GM10847 (cell line): ENCODE data around the gene GIT2.

Source experiments
- POLR2A ChIP-seq: IDR thresholded peaks from 2 replicates; pipeline ENCODE4 v1.6.1; 2011; ENCODE audit not compliant: insufficient read length; ENCODE audit errors: extremely low read depth

Gene GIT2

DNA sequence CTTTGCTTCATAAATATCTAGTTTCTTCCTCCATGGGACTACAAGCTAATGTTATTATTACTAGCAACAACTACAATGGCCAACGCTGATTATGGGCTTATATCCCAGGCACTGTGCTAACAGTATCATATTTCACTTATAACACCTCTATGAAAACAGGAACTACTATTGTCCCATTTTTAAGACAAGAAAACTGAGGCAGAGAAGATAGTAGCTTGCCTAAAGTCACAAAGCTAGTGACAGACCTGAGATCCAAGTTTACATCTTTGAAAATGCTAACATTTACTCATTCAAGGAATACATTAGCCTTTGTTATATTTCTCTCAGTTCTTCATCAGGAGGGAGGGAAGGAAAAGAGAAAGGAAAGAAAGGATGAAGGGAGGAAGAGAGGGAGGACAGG, 32.8 kb downstream of the GIT2 start:
- no peak for TF ChIP-seq POLR2A

DNA sequence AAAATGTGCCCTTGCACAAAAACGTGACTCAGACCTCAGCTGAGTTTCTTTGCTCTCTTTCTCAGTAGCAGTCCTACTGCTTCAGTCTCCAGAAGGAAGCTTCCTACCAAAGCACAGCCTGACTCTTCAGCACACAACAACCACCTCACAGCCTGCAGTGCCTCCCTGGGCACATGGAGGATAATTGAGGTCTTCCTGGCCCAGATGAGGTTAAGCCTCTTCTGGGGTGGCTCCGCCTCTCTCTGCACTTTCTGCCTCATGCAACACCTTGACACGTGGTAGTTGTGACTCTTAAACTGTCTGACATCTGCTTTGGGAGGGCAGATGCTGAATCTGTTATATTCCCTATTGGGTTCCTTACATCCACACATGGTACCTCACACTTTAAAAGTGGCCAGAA, 33.8 kb downstream of the GIT2 start:
- TF ChIP-seq POLR2A = no peak

DNA sequence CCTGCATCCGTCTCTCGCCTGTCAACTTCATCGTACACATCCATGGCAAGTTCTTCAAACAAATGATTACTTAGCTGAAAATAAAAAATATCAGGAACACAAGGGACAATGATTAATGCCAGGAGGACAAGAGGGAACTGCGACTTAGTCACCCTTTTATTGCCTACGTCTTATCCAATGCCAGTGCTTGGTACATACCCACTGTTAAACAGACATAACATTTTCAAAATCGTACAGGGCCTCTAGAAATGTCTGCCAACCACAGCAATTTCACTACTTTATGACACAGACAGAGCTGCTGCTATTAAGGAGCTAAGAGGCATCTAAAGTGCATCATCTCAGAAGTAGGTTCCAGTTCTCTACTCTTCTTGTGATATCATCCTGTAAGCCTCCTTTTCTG, 34.6 kb downstream of the GIT2 start:
- no peak for TF ChIP-seq POLR2A

DNA sequence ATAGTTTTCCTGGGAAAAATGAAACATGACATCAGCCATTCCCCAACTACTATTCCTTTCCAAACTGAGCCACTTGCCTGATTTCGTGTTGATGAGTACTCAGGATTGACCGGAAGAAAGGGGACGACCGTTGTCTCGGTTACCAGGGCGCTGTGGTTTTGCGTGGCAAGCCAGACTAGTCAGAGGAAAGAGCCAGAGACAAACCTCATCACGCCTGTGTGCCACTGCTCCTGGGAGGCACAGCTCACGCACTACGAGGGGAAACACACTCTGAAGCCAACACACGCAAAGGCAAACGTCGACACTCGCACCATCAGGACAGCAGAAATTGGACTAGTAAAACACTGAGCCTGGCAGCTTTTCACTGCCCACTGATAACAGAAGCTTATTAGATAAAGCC, 35.0 kb downstream of the GIT2 start:
- TF ChIP-seq POLR2A = no peak

DNA sequence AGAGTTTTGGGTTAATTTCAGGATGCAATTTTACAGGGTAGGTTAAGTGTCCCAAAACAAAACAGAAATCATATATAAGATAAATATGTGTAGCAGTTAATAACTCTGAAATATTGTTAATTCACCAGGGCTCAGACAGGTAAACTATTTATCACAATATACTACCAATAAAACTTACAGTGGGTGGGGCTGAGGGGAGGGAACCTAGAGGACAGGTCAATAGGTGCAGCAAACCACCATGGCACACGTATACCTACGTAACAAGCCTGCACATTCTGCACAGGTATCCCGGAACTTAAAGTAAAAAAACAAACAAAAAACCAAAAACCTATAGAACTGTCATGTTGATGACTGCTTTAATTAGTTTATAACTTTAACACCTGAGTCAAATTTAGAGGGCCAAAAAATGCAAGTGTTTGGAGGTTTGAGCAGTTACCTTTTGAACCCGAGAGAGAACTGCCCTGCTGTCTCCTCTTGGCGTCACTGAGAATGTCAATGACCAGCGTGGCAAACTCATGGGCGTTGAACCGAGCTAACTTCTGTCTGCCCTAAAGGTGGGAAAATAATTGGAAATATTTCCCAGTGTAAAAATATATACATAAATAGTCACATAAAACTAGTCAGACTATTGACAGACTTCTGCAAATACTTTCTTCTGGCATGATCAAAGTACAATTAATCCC, 36.6 kb downstream of the GIT2 start:
- TF ChIP-seq POLR2A = no peak

DNA sequence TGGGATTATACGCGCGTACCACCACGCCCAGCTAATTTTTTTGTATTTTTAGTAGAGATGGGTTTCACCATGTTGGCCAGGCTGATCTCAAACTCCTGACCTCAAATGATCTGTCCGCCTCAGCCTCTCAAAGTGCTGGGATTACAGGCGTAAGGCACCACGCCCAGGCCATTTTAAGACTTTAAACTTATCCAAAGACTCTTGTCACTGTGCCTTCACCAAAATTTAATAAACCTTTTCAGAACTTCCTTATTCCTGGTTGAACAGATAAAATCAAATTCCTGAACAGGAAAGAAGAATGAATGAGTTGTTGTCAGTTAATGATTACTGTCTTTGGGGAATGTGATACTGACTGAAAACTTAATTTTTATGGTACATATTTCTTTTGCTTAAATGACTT, 37.8 kb downstream of the GIT2 start:
- no peak for TF ChIP-seq POLR2A

DNA sequence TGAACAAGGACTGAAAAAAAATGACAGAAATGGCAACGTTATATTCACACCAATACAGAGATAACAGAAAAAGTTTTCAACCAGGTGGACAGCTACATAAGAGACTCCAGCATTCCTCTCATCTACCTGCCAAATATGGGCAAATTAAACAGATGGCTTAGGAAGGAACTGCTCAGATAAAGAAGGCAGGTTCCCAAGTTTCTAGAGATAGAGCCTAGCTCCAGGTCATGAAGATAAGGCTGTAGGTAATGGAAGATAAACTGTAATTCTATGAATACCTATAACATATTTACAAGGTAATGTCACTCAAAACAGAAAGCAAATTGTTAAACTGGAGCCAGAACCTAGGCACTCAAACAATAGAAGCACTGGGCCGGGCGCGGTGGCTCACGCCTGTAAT, 42.5 kb downstream of the GIT2 start:
- TF ChIP-seq POLR2A = no peak

DNA sequence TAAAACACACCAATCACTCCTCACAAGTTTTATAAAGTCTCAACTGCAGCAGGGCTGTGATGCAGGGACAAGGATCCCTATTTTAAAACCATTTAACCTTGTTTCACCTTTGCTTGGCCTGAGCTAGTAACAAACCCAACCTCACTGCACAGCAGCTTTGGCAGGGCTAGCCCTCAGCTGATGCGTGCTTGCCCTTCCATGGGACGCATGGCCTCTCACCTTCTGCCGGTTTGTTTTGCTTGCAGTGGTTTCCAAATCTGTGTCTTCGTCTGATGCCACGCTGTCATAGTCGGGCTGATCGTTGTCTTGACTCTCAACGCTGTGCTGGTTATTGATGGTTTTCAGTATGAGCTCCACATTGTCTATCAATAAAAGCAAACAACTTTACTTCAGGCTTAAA, 43.3 kb downstream of the GIT2 start:
- TF ChIP-seq POLR2A = no peak

DNA sequence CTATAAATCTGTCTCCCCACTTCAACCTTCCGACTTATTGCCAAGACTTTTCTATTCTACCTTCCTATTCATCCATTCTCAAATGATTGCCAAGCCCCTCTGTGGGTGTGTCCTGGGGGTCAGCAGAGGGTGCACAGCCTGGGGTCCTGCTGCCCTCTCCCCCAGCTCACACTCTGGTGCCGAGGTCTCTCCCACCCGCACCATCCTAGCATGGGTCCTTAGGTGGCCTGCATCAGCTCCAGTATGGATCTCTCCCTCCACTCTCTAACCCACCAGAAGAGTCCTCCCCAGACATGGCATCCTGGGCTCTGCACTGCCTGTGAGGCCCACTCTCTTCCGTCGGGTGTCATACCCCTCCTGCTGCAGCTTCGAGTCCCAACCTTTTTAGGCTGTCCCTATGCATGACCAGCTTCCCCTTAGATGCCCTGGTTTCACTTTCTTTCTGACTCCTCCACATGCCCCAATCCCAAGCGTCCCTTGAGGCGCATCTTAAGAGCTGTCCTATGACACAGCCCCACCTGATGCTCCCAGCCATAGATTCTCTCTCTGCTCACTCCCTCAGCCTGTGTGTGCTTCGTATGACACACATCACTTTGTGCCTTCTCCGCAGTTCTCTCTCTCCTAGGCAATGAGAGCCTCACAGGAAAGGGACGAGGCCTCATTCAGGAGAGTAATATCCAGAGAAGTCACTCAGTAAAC, 43.9 kb downstream of the GIT2 start:
- TF ChIP-seq POLR2A = no peak

DNA sequence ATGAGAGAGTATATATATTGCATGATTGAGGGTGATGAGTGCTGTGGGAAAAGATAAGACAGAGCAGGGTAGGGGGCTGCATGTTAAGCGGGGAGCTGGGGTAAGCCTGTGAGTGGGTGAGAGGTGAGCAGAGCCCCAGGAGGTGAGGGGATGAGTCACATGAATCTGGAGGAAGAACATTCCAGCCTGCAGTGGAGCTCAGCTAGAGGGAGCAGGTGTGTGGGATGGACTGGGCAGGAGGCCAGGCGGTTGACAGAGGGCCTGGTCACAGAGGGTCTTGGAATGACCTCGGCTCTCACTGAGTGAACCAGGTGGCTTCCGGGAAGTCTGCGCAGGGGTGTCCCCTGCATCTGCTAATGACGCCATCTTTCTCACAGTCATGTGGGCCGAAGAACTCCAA, 44.4 kb downstream of the GIT2 start:
- no peak for TF ChIP-seq POLR2A

DNA sequence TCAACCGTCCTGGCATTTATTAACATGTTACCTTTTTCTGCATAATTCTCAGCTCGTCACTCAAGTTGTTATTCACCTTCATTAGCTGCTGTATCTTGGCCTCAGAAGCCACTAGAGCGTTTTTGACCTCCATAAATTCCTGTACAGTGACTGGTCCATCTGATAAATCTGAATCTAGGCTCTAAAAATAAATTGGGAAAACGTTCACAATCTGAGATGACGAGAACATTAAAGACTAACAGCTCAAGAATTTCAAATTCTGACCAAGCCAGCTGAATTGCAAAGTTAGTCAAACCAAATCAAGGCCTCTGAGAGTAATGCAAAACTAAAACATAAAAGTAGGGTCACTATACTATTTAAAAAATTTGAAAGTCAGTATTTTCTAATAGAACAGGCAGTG, 45.0 kb downstream of the GIT2 start:
- no peak for TF ChIP-seq POLR2A

DNA sequence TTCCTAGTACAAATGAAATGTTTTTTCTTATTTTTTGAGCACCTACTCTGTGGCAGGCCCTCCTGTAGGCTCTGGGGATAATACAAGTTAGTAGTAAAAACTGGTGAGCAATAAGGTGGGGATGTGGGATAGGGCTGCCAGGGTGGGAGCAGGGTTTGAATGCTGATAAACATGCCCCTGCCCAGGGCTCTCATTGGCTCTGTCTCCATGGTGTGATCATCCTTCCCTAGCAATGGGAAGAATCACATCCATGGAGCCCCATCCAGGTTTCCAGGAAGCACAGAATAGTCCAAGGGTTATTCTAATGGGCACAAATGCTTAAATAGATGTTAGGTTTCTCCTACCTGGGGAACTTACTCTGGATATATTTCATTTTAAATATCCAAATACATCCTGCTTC, 45.5 kb downstream of the GIT2 start:
- no peak for TF ChIP-seq POLR2A

DNA sequence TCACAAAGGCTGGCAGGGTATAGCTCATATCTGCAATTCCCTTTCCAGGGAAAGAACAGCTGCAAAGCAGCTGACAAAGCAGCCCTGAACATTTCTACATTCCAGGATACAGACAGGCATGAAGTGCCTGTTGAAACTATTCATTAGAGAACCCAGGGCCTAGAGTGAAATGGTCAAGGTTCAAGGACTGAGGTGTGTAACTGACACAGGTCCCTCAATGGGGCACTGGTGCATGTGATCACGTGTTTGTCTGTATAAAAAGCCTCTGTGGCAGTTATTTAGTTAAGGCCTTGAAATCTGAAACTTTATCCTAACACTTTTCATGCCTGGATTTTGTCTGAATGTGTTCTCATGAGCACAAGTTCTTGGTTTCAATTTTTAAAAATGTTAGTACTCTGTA, 47.1 kb downstream of the GIT2 start:
- TF ChIP-seq POLR2A = no peak

DNA sequence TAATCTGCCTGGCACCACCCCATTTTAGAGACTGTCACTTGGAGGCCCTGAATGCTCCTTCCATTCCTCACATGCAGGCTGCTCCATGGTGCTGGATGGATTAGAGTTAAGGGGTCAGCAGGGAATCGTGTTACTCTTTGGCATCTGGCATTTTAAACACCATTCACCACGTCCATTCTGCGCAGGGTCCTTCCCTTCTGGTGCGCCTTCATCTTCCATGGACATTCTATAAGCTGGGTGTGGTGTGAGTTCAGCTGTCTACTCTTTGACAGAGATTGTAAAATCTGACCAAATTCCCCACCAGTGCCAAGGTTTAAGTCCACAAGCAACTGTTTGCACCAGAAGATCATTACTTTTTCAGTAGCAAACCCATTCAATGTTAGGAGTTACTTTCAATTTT, 47.8 kb downstream of the GIT2 start:
- no peak for TF ChIP-seq POLR2A

DNA sequence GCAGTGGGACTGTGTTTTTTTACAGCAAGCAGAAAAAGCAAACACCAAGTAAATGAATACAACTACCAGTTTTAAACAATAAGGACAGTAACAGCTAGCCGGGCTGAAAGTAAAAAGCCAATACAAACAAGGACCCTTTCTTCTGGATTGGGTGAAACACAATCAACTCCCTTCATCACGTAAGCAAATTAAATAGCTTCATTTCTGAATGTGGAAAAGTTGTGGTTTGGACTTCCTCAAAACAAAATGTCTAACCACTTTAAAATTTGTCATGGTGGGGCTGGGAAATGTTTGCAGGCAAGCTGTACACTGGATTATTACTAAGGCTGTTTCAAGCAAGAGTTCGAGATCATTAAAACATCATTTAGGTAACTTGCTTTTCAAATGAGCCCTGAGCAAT, 48.6 kb downstream of the GIT2 start:
- TF ChIP-seq POLR2A = no peak

DNA sequence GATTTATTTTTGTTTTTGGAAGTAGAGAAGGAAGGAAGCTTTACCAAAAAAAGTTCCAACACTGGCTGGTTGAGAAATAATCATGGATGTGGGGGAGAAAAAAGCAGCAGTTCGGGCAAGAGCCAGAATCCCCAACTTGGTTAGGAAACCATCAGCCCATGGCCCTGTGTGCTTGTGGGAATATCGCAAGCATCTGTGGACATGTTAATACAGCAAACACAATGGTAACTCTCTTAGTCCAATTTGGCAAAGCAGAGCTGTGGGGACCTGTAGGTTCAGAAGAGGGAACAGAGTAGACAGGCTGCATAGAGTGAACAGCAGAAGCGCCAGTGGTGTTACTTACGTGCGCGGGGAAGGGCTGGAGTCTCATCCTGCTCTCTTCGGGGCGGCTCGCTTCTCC, 49.3 kb downstream of the GIT2 start:
- no peak for TF ChIP-seq POLR2A

DNA sequence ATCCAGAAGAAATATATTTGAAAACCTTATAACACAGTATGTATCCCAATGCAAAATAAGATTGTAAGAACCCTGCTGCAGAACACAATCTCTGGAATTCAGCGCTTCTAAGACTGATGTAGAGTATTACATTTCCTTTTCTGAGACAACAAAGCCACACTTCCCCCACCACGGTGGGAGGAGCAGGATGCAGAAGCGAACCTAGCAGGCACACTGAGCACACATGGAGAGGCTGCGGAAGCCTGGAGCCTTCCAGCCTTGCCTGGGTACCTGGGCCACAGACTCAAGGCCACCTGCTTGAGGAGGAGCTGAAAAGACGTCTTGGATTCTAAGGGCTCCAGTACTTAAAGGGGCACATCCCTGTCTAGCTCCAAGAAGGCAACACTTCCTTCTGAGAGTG, 49.7 kb downstream of the GIT2 start:
- TF ChIP-seq POLR2A = no peak
